Measurements from ENCODE around the gene RNF157.

The RNF157 gene

GRCh38 chr17:76161619-76162266 lies 78.5 kb downstream of the RNF157 start:
- DNase-seq (ENCODE audit: extremely low read depth, insufficient read length): no peak
- Histone ChIP-seq H3K4me3 (replicated peaks; ENCODE audit: low read depth, low read length) (no peak overlapping the region), H3K27me3 (replicated peaks; ENCODE audit: control insufficient read depth, insufficient read depth, low read length) (no peaks in the 10 kb centered on the region), H3K36me3 (ENCODE audit: control insufficient read depth, insufficient read depth, low read length) (no peaks in the 10 kb centered on the region)
- no peak for TF ChIP-seq CTCF (IDR thresholded peaks at IDR 0.05; ENCODE audit: insufficient read depth, low read length, poor library complexity, severe bottlenecking)

- Histone ChIP-seq H3K36me3 (ENCODE audit: control insufficient read depth, insufficient read depth, low read length) (no peaks in the 10 kb centered on the region), H3K27me3 (replicated peaks; ENCODE audit: control insufficient read depth, insufficient read depth, low read length) (no peaks in the 10 kb centered on the region), H3K4me3 (replicated peaks; ENCODE audit: low read depth, low read length) (no peak overlapping the region)
- no peak for DNase-seq (ENCODE audit: extremely low read depth, insufficient read length)
- no peak for TF ChIP-seq CTCF (IDR thresholded peaks at IDR 0.05; ENCODE audit: insufficient read depth, low read length, poor library complexity, severe bottlenecking)
Measured at GRCh38 chr17:76160896-76161528, 79.3 kb downstream of the RNF157 start.

- DNase-seq (ENCODE audit: extremely low read depth, insufficient read length): no peak
- Histone ChIP-seq H3K4me3 (replicated peaks; ENCODE audit: low read depth, low read length) (no peak overlapping the region), H3K27me3 (replicated peaks; ENCODE audit: control insufficient read depth, insufficient read depth, low read length) (no peaks in the 10 kb centered on the region), H3K36me3 (ENCODE audit: control insufficient read depth, insufficient read depth, low read length) (no peaks in the 10 kb centered on the region)
- no peak for TF ChIP-seq CTCF (IDR thresholded peaks at IDR 0.05; ENCODE audit: insufficient read depth, low read length, poor library complexity, severe bottlenecking)
Measured at GRCh38 chr17:76159157-76159556, 81.1 kb downstream of the RNF157 start.

GRCh38 chr17:76157759-76158158 lies 82.5 kb downstream of the RNF157 start:
- Histone ChIP-seq H3K27me3 (replicated peaks; ENCODE audit: control insufficient read depth, insufficient read depth, low read length) (no peaks in the 10 kb centered on the region), H3K36me3 (ENCODE audit: control insufficient read depth, insufficient read depth, low read length) (no peaks in the 10 kb centered on the region), H3K4me3 (replicated peaks; ENCODE audit: low read depth, low read length) (no peak overlapping the region)
- no peak for TF ChIP-seq CTCF (IDR thresholded peaks at IDR 0.05; ENCODE audit: insufficient read depth, low read length, poor library complexity, severe bottlenecking)
- no peak for DNase-seq (ENCODE audit: extremely low read depth, insufficient read length)

- no peaks in the 10 kb centered on the region for H3K27me3 ChIP-seq (replicated peaks; ENCODE audit: control insufficient read depth, insufficient read depth, low read length)
- no peak for TF ChIP-seq CTCF (IDR thresholded peaks at IDR 0.05; ENCODE audit: insufficient read depth, low read length, poor library complexity, severe bottlenecking)
- no peaks in the 10 kb centered on the region for H3K36me3 ChIP-seq (ENCODE audit: control insufficient read depth, insufficient read depth, low read length)
- DNase-seq (ENCODE audit: extremely low read depth, insufficient read length): no peak
- no peak overlapping the region for H3K4me3 ChIP-seq (replicated peaks; ENCODE audit: low read depth, low read length)
Measured at GRCh38 chr17:76156662-76156991, 83.7 kb downstream of the RNF157 start.

All from GM06990 (cell line).